Posterior vena cava (tissue), 2 donors: ENCODE measurements around the gene TUBB4B. TPM values are rescaled to one million over a fixed set of nuclear protein-coding genes. Genes with fewer than 3 reads are reported as not detected.

ENCODE experiments used
- DNase-seq: peaks from one replicate; pipeline ENCODE4 v3.0.0-alpha.2; 2020; ENCODE audit warnings: low spot score
- intact Hi-C, 2 donors: fragments of 100-400 bp; cut with DNase I; formaldehyde crosslinking; loops; one replicate each; pipeline versions ENCODE4 v1.14.1 to v1.14.2; 2022 to 2023
- total RNA-seq, 2 donors: library from RNA; stranded (reverse); fragmentation: NEBNext Ultra II Directional; extraction: Animal tissue kit (Norgen Biotek cat#: 25700); gene quantifications; one replicate each; pipeline ENCODE4 v1.2.1, GENCODE V29; 2021
- donor health status: DM: yes; HTN: yes; CAD: no.
- donor health status: DM: yes; HTN: yes; CAD: no.

Gene TUBB4B
- total RNA-seq, 2 donors from 2014 or later = 178 to 185 TPM

DNA sequence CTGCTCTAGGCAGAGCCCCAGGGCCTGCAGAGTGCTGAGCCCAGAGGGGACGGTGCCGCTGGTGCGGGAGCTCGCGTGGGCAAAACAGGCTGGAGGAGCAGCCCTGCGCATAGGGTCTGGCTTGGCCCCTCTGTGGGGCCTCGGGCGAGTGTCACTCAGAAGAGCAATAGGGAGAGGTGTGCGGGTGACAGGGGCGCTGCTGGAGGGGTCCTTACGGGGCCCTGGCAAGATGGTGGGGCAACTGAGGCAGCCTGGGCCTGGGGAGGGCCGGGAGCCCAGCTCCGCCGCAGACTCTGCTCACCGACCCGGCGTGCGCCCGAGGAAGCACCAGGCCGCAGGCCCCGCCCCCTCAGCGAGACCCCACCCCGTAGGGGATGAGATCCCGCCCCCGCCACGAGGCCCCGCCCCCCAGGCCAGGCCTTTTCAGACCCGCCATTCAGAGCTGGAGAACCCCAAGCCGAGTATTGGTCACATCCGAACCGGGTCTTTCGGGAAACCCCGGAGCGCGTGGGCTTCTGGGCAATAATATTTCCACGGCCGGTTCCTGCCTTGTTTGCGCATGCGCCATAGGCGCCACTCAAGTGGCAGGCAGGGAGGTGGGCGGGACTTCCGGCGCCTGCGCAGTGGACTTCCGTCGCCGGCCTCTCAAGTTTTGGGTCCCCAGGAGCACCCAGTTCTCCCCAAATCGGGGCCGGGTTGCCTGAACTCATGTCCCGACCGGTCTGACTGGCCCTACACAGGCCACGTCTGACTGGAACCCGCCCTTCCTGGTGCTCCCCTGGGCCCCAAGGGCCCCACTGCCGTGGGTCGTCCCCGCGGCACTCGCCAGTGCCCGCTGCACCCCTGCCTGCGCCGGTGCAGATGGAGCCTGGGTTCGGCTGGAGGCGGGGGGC is 17.8 kb upstream of the TUBB4B start:
- peak; percentile 99 for DNase-seq
- intact Hi-C loops = no loop called here

DNA sequence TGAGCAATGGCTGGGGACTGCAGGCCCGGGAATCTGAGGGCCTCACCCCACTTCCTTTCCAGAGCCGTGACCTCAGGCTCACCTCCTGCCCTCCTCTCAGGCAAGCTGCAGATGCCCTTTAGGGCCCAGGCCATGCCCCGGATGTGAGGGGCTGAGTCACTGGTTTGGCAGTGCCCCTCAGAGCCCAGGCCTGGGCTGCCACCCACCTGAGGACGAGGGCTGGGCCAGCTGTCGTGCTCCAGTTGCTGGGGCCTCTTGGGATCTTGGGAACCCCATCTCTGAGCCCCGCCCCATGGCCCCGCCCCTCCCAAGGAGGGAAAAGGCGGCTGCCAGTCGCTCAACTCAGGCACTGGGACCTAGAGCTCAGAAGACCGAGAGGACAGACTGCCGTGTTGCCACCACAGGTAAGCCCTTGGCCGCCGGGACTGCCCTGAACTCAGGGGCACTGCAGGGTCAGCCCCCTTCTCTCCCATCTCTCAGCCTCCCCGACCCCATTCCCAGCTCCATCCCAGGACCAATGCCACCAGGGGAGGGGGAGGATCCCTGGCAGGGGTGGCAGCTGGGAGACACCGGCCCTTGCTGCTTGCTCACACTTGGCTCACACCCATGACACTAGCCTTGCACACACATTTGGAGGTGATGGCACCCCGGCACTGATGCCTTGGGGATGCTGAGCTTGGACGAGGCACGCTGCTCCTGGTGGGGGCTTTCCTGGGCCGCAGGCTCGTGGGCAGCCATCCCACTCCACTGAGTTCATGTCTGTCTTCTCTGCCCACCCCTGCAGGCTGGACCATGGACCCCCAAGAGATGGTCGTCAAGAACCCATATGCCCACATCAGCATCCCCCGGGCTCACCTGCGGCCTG is 16.0 kb upstream of the TUBB4B start, which contains the start of gene CYSRT1:
TSS of gene CYSRT1 (plus strand) at position 345 of the 865 bp plus-strand sequence. CDS start at position 793, 448 bp downstream.
- no peak for DNase-seq
- intact Hi-C loops = loop anchor here (2.0 to 5.0 kb wide), 2 partner anchors 104 to 108 kb away; no protein-coding TSS in a partner anchor

DNA sequence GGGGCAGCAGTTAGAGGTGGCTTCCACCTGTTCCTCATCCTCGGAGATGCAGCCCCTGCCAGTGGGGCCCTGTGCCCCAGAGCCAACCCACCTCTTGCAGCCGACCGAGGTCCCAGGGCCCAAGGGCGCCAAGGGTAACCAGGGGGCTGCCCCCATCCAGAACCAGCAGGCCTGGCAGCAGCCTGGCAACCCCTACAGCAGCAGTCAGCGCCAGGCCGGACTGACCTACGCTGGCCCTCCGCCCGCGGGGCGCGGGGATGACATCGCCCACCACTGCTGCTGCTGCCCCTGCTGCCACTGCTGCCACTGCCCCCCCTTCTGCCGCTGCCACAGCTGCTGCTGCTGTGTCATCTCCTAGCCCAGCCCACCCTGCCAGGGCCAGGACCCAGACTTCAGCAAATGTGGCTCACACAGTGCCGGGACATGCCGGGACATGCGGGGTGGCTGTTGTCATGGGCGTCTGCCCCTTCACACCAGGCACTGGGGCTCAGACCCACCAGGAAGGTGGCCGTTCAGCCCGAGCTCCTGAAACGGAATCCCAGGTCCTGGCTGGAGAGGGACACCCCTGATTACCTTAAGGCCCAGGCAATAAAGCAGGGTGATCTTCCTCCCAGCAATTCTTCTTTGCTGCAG is 15.3 kb upstream of the TUBB4B start:
- intact Hi-C loops = loop anchor here (2.0 to 5.0 kb wide), 2 partner anchors 105 to 109 kb away; no protein-coding TSS in a partner anchor
- DNase-seq = no peak

DNA sequence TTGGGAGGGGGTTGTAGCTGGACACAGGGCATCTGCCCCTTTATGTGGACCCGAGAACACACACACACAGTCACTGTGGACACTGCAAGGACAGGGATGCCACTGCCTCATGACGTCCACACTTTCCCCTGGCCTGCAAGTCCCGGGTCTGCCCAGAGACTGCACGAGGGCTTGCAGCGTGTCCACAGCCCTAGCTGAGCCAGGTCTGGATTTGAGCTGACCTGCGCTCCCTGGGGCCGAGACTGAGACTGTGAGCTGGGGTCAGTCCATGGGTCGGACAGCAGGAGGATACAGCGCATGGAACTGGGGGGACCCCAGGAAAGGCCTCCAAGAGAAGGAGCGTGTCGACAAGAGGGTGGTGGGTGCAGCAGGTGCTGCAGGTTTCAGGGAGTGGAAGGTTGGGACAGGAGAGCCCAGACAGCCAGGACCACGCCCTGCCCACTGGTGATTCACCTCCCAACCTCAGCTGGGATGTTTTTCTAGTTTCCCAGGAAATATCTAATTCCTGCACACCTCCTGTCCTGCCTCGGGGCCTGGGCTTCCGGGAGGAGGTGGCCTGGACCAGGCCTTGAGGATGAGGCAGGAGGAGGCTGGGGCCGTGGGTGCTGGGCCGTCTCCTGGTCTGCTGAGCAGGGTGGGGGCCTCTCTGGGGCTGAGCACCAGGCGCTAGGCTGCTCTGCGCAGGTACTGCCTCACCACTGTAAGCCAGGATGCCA is 14.6 kb upstream of the TUBB4B start:
- DNase-seq = no peak
- intact Hi-C loops = loop anchor here in 1 of 2 donors (5.0 kb wide), 1 partner anchor 109 kb away; no protein-coding TSS in a partner anchor

DNA sequence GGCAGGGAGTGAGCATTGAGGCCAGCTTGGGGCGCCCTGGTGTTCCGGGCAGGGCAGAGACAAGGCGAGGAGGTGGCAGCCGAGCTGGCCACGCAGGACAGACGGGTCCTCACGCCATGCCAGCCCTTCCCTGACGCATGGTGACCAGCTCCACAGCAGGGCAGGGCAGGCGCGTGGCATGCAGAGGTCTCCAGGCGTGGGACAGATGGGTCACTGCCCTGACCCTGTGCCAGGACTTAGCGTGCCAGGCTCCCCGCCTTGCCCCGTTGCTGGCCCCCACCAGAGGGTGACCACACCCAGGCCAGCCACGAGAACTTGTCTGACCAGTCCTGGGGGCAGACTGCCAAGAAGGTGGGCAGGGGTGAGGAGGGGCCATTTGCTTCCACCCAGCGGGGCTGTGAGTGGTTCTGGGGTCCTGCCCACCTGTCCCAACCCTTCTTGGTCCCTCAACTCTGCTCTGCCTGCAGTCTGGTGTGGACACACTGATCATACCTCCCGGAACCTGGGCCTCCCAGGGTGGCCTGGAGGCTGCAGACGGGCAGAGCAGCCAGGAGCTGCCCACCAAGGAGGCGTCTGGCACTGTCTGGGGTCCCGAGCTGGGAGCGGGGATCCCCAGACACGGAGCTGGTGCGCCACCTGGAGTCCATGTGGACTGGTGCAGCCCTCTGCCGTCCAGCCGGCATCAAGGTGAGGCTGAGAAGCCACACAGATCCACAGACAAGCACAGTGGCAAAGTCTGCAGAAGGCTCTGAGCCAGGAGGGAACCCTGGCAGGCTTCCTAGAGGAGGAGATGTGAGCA is 13.8 kb upstream of the TUBB4B start, which contains the start of gene RNF224:
TSS of gene RNF224 (plus strand) at position 449 of the 799 bp plus-strand sequence. CDS start 834 bp downstream, outside the sequence.
- intact Hi-C loops = loop anchor here in 1 of 2 donors (5.0 kb wide), 1 partner anchor 110 kb away; no protein-coding TSS in a partner anchor
- peak; percentile 92 for DNase-seq

DNA sequence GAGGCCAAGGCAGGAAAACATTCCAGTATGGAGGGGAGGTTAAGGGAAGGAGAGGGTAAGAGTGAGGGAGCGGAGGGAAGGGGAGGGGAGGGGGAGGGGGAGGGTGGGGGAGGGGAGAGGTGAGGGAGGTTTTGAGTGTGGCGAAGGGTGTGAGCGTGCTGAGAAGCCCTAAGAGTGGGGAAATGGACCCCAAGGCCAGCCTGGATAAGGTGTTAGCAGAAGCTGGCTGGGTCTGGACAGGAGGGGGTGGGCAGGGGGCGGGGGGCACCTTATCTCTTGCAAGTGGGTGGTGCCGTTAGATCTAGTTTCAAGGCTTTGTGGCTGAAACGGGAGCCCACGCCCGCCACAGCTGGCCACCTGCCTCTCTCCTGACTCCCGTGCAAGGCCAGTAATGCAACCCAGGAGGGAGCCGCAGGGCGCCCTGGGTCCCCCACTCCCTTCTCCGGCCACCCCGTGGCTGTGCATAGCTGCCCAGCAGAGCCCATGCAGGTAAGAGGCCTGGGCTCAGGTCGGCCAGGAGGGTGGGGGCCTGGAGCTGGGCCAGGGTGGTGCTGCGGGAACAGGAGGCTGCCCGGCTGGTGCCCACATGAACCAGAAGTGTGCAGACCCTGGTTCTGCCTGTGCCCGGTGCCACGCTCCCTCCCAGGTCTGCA is 13.1 kb upstream of the TUBB4B start:
- no peak for DNase-seq

DNA sequence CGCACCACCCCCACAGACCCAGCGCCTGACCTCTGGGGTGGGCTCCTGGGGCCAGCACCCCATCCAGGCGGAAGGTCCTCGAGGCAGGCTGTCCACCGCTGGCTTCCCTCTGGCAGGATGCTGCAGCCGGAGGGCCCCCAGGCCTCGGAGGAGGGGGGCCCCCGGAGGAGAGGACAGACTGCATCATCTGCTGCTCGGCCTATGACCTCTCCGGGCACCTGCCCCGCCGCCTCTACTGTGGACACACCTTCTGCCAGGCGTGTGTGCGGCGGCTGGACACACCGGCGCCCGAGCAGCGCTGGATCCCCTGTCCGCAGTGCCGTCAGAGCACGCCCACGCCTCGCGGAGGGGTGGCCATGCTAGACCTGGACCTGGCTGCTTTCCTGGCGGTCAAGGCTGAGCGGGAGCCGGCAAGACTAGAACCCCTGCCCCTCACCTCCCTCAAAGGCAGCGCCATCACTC is 12.6 kb upstream of the TUBB4B start:
- no peak for DNase-seq
- intact Hi-C loops = loop anchor here in 1 of 2 donors (5.0 kb wide), 1 partner anchor 111 kb away; no protein-coding TSS in a partner anchor

More for the DNA sequence above, 13.1 kb upstream of the TUBB4B start:
- intact Hi-C loops = loop anchor here in 1 of 2 donors (5.0 kb wide), 1 partner anchor 111 kb away; no protein-coding TSS in a partner anchor

DNA sequence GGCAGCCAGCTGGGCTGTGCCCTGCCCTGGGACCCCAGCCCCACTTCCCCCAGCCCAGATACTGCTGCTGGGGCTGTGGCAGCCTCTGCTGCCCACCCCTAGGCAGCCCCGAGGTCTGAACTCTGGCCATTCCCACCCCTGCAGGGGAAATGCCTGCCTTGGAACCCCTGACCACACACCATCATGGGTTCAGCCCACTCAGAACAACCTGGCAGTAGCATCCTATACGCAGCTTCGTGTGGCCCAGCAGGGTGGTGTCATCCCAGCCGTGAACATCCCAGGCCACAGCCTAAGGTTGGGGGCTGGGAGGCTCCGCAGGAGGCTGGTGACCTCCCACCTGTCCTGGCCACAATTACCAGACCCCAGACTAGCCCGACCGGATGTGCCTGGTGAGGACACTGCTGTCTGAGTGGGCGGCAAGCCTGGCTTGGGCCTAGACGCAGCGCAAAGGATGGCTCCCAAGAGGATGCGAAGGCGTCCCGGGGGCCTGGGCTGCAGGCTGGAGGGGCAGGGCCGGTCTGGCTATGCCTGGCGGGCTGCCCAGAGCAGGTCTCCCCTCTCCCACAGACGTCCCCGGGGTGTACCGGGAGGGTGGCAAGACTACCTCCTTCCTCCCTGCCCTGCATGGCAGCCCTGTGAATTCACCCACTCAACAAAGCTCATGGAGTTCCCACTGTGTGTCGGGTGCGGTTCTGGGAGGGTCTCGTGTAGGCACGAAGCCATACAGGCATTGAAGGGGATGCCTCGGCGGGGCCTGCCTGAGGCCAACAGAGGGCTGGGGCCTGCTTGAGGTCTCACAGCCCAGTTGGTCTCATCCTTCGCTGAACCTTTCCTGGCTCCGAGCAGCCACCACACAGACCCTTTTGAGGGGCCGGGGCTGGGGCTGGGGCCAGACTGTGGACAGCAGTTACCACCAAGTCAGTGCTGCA is 11.9 kb upstream of the TUBB4B start:
- intact Hi-C loops = loop anchor here in 1 of 2 donors (1.0 to 5.0 kb wide), 2 partner anchors 28 to 112 kb away; no protein-coding TSS in a partner anchor

DNA sequence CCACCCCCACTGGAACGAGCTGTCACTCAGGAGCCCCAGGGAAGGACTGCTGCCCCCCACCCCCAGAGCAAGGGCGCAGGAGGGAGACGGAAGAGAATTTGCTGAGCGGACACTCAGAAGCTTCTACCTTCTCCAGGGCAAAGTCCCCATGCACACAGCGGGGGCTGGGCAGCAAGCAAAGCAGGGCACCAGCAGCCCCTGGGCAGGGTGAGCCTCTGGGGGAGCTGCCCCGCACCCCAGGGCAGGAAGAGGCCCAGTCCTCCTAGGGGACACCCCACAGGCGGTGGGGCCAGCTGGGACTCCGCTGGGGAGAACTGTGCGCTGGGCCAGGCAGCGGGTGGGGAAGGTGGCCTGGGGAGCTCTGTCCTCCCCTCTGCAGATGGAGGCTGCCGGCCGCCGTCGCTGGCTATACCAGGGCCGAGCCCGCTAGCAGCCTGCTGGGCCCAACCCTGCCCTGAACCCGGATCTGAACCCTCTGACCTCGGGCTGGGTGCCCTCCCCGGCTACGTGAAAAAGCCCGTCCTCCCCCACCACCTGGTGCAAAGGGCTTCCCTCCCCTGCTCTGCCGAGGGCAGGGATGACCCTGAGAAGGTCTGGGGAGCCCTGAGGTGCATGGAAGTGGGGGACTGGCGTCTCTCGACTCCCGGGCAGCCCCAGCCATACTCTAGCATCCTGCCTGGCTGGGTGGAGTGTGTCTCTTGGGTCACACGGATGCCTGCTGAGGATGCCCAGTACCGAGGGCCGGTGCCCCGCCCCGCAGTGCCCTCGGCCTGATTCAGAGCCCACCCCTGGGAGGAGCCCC is 11.0 kb upstream of the TUBB4B start:
- no peak for DNase-seq
- intact Hi-C loops = loop anchor here in 1 of 2 donors (1.0 to 5.0 kb wide), 2 partner anchors 27 to 113 kb away; no protein-coding TSS in a partner anchor

More for the DNA sequence above, 11.9 kb upstream of the TUBB4B start:
- DNase-seq = no peak

DNA sequence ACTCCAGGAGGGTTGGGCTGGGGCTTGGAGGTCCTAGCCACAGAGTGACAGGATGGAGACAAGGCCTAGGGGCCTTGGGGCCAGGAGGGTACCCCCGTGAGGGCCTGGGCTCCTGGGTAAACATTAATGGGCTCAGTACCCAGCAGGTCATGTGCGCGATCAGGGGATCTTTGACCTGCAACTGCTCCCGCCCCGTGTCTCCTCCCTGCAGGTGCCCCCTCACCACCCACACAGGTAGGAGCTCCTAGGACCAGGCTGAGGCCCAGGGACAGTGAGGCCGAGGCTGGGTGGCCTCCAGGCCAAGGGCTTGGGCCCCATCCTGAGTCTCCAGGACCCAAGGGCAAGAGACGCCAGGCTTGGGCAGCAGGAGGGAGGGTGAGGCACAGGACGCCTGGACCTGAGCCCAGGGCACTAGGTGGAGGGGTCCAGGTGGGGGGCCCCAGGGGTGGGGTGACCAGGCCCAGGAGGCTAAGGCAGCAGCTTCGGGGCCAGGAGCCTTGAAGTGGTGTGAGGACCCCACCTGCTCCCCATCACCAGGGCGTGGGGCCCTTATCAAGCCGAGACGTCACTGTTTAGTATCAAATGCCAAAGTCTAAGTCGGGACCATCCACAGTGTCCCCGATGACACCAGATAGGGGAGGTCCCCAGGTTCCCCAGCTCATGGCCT is 10.2 kb upstream of the TUBB4B start, which contains the start of gene SLC34A3:
TSS of gene SLC34A3 (plus strand) at position 197 of the 667 bp plus-strand sequence. CDS start 802 bp downstream, outside the sequence.
- no peak for DNase-seq
- intact Hi-C loops = no loop called here

DNA sequence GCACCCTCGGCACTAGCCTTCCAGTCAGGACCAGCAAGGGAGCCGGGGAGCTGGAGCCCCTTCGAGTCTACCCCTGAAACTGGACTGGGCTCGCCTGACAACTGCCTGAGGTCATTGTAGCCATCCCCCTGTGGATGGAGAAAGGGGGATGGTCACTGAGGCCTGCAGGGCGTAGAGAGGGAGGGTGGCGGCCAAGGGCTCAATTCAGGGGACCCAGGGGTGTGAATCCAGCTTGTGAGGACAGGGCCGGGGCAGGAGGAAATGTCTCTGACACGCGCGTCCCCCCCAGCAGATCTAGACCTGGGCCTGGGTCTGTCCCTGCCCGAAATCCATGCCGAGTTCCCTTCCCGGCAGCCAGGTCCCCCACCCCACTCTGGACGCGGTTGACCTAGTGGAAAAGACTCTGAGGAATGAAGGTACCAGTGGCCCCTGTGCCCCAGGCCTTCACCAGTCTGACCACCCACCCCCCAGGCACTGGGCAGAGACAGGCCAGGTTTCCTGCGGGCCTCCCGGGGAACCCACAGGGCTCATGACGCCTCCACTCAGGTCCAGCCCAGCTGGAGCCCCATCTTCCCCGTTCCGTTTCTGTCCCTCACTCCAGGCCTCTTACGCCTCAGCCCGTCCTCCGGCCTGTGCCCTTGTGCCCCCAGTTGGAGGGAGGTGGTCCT is 9.6 kb upstream of the TUBB4B start:
- intact Hi-C loops = no loop called here

DNA sequence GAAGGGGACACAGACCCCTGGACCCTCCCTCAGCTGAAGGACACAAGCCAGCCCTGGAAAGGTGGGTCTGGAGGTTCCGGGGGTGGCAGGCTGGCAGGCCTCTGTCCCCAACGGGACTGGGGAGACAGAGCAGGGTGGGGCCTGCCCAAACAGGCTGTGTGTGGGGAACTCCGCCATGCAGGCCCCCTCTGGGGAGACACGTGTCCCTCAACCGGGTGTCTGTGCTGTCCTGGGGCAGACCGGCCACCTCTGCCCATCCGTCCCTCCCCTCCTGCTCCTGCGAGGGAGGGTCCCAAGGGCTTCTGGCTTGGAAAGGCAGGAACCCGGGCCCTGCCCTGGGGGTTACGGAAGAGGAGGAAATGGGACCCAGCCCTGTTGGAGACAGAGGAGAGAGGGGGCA is 9.0 kb upstream of the TUBB4B start:
- intact Hi-C loops = no loop called here
- DNase-seq = no peak

More for the DNA sequence above, 9.6 kb upstream of the TUBB4B start:
- no peak for DNase-seq

DNA sequence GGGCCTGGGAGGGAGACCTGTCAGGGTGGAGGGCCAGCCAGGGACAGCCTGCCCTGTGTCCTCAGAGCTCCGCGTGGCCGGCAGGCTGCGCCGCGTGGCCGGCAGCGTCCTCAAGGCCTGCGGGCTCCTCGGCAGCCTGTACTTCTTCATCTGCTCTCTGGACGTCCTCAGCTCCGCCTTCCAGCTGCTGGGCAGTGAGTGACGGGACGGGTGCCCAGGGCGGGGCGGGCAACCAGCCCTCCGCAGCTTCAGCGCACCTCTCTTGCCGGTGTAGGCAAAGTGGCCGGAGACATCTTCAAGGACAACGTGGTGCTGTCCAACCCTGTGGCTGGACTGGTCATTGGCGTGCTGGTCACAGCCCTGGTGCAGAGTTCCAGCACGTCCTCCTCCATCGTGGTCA is 8.6 kb upstream of the TUBB4B start:
- DNase-seq = no peak
- intact Hi-C loops = no loop called here
